DOHH2 (cell line): Measurements from ENCODE around the gene SAE1.

Source experiments
- H3F3A ChIP-seq: fragments of 200-600 bp; sonication (generic), shearing (Covaris generic); 2 replicates; pipeline ENCODE4 v1.6.0; 2016; ENCODE audit warnings: antibody characterized with exemption, mild to moderate bottlenecking; ENCODE audit not compliant: control insufficient read depth, insufficient read depth
- H3K27ac ChIP-seq: fragments of 200-600 bp; sonication (generic); 2 replicates; pipeline ENCODE4 v1.5.1; 2014; ENCODE audit warnings: low read depth, mild to moderate bottlenecking, low read length, moderate library complexity
- H3K27me3 ChIP-seq: fragments of 200-600 bp; sonication (generic); 2 replicates; pipeline ENCODE4 v1.6.1; 2014; ENCODE audit warnings: mild to moderate bottlenecking, low read length, mixed read lengths; ENCODE audit not compliant: control insufficient read depth
- H3K36me3 ChIP-seq: fragments of 200-600 bp; sonication (generic); 2 replicates; pipeline ENCODE4 v1.6.1; 2014; ENCODE audit warnings: mild to moderate bottlenecking, low read length, moderate library complexity, mixed read lengths; ENCODE audit not compliant: control insufficient read depth
- H3K4me1 ChIP-seq: fragments of 200-600 bp; sonication (generic); 2 replicates; pipeline ENCODE4 v1.6.1; 2014; ENCODE audit warnings: mild to moderate bottlenecking, low read length, mixed read lengths; ENCODE audit not compliant: control insufficient read depth
- H3K4me2 ChIP-seq: fragments of 200-600 bp; sonication (generic); 2 replicates; pipeline ENCODE4 v1.6.0; 2014; ENCODE audit warnings: mild to moderate bottlenecking, low read length, moderate library complexity
- H3K4me3 ChIP-seq: fragments of 200-600 bp; sonication (generic); 2 replicates; pipeline ENCODE4 v1.5.1; 2014; ENCODE audit warnings: mild to moderate bottlenecking, low read length, mixed read lengths
- H3K79me2 ChIP-seq: fragments of 200-600 bp; sonication (generic); 2 replicates; pipeline ENCODE4 v1.6.1; 2014; ENCODE audit warnings: mild to moderate bottlenecking, low read length, mixed read lengths; ENCODE audit not compliant: control insufficient read depth
- H3K9me2 ChIP-seq: fragments of 200-600 bp; sonication (generic); replicated peaks from 2 replicates; pipeline ENCODE4 v1.6.1; 2014; ENCODE audit warnings: mild to moderate bottlenecking, low read length, mixed read lengths; ENCODE audit not compliant: control insufficient read depth
- H3K9me3 ChIP-seq: fragments of 200-600 bp; sonication (generic); 2 replicates; pipeline ENCODE4 v1.6.1; 2014; ENCODE audit warnings: antibody characterized with exemption, low read length, mixed read lengths; ENCODE audit not compliant: control insufficient read depth, insufficient read depth
- H4K20me1 ChIP-seq: fragments of 200-600 bp; sonication (generic); 2 replicates; pipeline ENCODE4 v1.6.0; 2014; ENCODE audit warnings: low read depth, mild to moderate bottlenecking, antibody characterized with exemption, low read length, moderate library complexity; ENCODE audit not compliant: control insufficient read depth, insufficient read depth
- CTCF ChIP-seq: fragments of 200-600 bp; sonication (generic); IDR thresholded peaks from one replicate; pipeline ENCODE4 v1.5.1; 2014; ENCODE audit warnings: antibody characterized with exemption, mild to moderate bottlenecking, low read depth, low read length; ENCODE audit not compliant: poor library complexity, severe bottlenecking
- EZH2phosphoT487 ChIP-seq: fragments of 200-600 bp; sonication (generic); IDR thresholded peaks from 2 replicates; pipeline ENCODE4 v1.6.1; 2017; ENCODE audit warnings: borderline replicate concordance, mild to moderate bottlenecking, antibody characterized with exemption, low read length, moderate library complexity, mixed read lengths

The SAE1 gene

GRCh38 chr19:47097396-47098201 lies 33.0 kb upstream of the SAE1 start:
- Histone ChIP-seq H3K4me2 (no peak overlapping the region), H3K36me3 (peaks cover 71% of the 10 kb centered on the region), H3F3A (no peaks in the 10 kb centered on the region), H3K4me3 (no peak overlapping the region), H3K79me2 (peaks cover 95% of the 10 kb centered on the region), H3K4me1 (0 out of 2 replicates have a peak, but pooled peaks cover 3% of the 10 kb centered on the region), H3K27me3 (no peaks in the 10 kb centered on the region), H3K27ac (no peak overlapping the region), H4K20me1 (peaks cover 9% of the 10 kb centered on the region; the same call in 1 of the 2 replicates), H3K9me3 (no peaks in the 10 kb centered on the region), H3K9me2 (no peaks in the 10 kb centered on the region)
- TF ChIP-seq CTCF (no peak), EZH2phosphoT487 (no peak)

GRCh38 chr19:47098608-47099007 lies 32.0 kb upstream of the SAE1 start:
- H3K9me2 ChIP-seq = no peaks in the 10 kb centered on the region
- 0 out of 2 replicates have a peak, but pooled peaks cover 3% of the 10 kb centered on the region for H3K4me1 ChIP-seq
- no peak overlapping the region for H3K4me2 ChIP-seq
- peaks cover 69% of the 10 kb centered on the region for H3K36me3 ChIP-seq
- TF ChIP-seq EZH2phosphoT487 = no peak
- TF ChIP-seq CTCF = no peak
- H3F3A ChIP-seq = no peaks in the 10 kb centered on the region
- no peak overlapping the region for H3K4me3 ChIP-seq
- H4K20me1 ChIP-seq = peaks cover 9% of the 10 kb centered on the region; the same call in 1 of the 2 replicates
- no peaks in the 10 kb centered on the region for H3K9me3 ChIP-seq
- H3K27me3 ChIP-seq = no peaks in the 10 kb centered on the region
- H3K27ac ChIP-seq = no peak overlapping the region
- H3K79me2 ChIP-seq = peaks cover 100% of the 10 kb centered on the region

- no peak overlapping the region for H3K4me2 ChIP-seq
- H3K27ac ChIP-seq = no peak overlapping the region
- H3K79me2 ChIP-seq = peaks cover 99% of the 10 kb centered on the region
- H3K27me3 ChIP-seq = no peaks in the 10 kb centered on the region
- 0 out of 2 replicates have a peak, but pooled peaks cover 3% of the 10 kb centered on the region for H3K4me1 ChIP-seq
- peaks cover 9% of the 10 kb centered on the region; the same call in 1 of the 2 replicates for H4K20me1 ChIP-seq
- TF ChIP-seq CTCF (no peak), EZH2phosphoT487 (no peak)
- peaks cover 63% of the 10 kb centered on the region for H3K36me3 ChIP-seq
- H3F3A ChIP-seq = no peaks in the 10 kb centered on the region
- H3K4me3 ChIP-seq = no peak overlapping the region
- H3K9me2 ChIP-seq = no peaks in the 10 kb centered on the region
- no peaks in the 10 kb centered on the region for H3K9me3 ChIP-seq
Measured at GRCh38 chr19:47099576-47100050, 31.0 kb upstream of the SAE1 start.
